AG04450 (cell line): ENCODE results near the gene TBCEL. TPM values are rescaled to one million over a fixed set of nuclear protein-coding genes. Genes with fewer than 3 reads are reported as not detected.

Source experiments
- CTCF ChIA-PET: fragments of 300-600, 350-600 bp; formaldehyde crosslinking; extraction: SDS; loops from one replicate; lab custom pipeline; 2022; ENCODE audit warnings: antibody characterized with exemption, inconsistent platforms; lab: Charles Lee
- POLR2A ChIA-PET: fragments of 350-600 bp; formaldehyde crosslinking; extraction: SDS; loops from one replicate; lab custom pipeline; 2021; ENCODE audit warnings: antibody characterized with exemption, inconsistent platforms; lab: Yijun Ruan, JAX
- DNase-seq: peaks from one replicate; pipeline ENCODE4 v3.0.0-alpha.2; 2011; ENCODE audit warnings: low read depth, low spot score
- H3K27ac ChIP-seq: one replicate; pipeline ENCODE4 v1.5.1; 2012; ENCODE audit warnings: low read depth, low read length, control low read depth
- H3K27me3 ChIP-seq: one replicate; pipeline ENCODE4 v1.6.0; 2012; ENCODE audit warnings: low read length; ENCODE audit not compliant: control insufficient read depth, insufficient read depth
- H3K4me3 ChIP-seq: 2 replicates; pipeline ENCODE4 v1.5.1; 2011; ENCODE audit warnings: mild to moderate bottlenecking, low read depth, low read length, control low read depth
- H3K9me3 ChIP-seq: 2 replicates; pipeline ENCODE4 v1.5.1; 2012; ENCODE audit warnings: low read length; ENCODE audit not compliant: control insufficient read depth, insufficient read depth
- CTCF ChIP-seq: IDR thresholded peaks from 2 replicates; pipeline ENCODE4 v1.5.1; 2011; ENCODE audit warnings: low read depth, low read length, control low read depth, inconsistent platforms
- polyA plus RNA-seq: library from polyadenylated mRNA; depleted of rRNA; stranded (reverse); fragments of >200 nt; gene quantifications from 2 replicates; pipeline ENCODE4 v1.2.3, GENCODE V29; 2011

The TBCEL gene
- polyA plus RNA-seq, 1 experiment, result 19.3 TPM

GRCh38 chr11:121105481-121106195 lies 81.7 kb downstream of the TBCEL start:
- ChIA-PET POLR2A (interaction anchor here (0.7 kb wide), 1 partner anchor 383 kb away, joined by 3 read pairs; no protein-coding TSS in a partner anchor), CTCF (interaction anchor here (0.9 to 1.3 kb wide), 2 partner anchors 49 to 89 kb away, joined by 3 to 5 read pairs; no protein-coding TSS in a partner anchor)
- no peak for DNase-seq
- Histone ChIP-seq H3K27ac (no peak overlapping the region), H3K4me3 (no peak overlapping the region), H3K9me3 (no peaks in the 10 kb centered on the region), H3K27me3 (peaks cover 32% of the 10 kb centered on the region)
- TF ChIP-seq CTCF, result no peak

GRCh38 chr11:121106812-121107211 lies 82.9 kb downstream of the TBCEL start:
- Histone ChIP-seq H3K9me3 (no peaks in the 10 kb centered on the region), H3K27me3 (peaks cover 37% of the 10 kb centered on the region), H3K27ac (no peak overlapping the region), H3K4me3 (no peak overlapping the region)
- no peak for DNase-seq
- ChIA-PET CTCF (no interaction called here), POLR2A (no interaction called here)
- no peak for TF ChIP-seq CTCF

GRCh38 chr11:121108413-121108812 lies 84.5 kb downstream of the TBCEL start:
- Histone ChIP-seq H3K4me3 (no peak overlapping the region), H3K27me3 (peaks cover 32% of the 10 kb centered on the region), H3K27ac (no peak overlapping the region), H3K9me3 (no peaks in the 10 kb centered on the region)
- ChIA-PET POLR2A (no interaction called here), CTCF (interaction anchor here (0.6 kb wide), 1 partner anchor 193 kb away, joined by 3 read pairs; no protein-coding TSS in a partner anchor)
- no peak for TF ChIP-seq CTCF
- no peak for DNase-seq

- CTCF ChIA-PET, result no interaction called here
- POLR2A ChIA-PET, result no interaction called here
- Histone ChIP-seq H3K27me3 (peaks cover 32% of the 10 kb centered on the region), H3K9me3 (no peaks in the 10 kb centered on the region), H3K27ac (no peak overlapping the region), H3K4me3 (no peak overlapping the region)
- DNase-seq, result no peak
- TF ChIP-seq CTCF, result no peak
These were observed 85.6 kb downstream of the TBCEL start for GRCh38 chr11:121109471-121109870.

GRCh38 chr11:121109916-121110586 lies 86.1 kb downstream of the TBCEL start:
- CTCF ChIA-PET, result interaction anchor here (1.9 kb wide), 1 partner anchor 176 kb away, joined by 6 read pairs; no protein-coding TSS in a partner anchor
- no peak for TF ChIP-seq CTCF
- no peak for DNase-seq
- Histone ChIP-seq H3K4me3 (no peak overlapping the region), H3K27me3 (peaks cover 32% of the 10 kb centered on the region), H3K9me3 (no peaks in the 10 kb centered on the region), H3K27ac (no peak overlapping the region)
- POLR2A ChIA-PET, result no interaction called here
